H1 (cell line): ENCODE results near the gene GOLGA8G.
"Not testable (repeated sequence)": the region's sequence is repeated elsewhere in the genome, so short reads cannot be mapped to it uniquely, and the experiment has no call there.

Experiments used
- MAFK ChIP-seq: IDR thresholded peaks from 2 replicates; pipeline ENCODE4 v1.6.1; 2012; ENCODE audit warnings: low read depth, mild to moderate bottlenecking, improper control_type of control experiment, low read length
- RFX5 ChIP-seq: IDR thresholded peaks from 2 replicates; pipeline ENCODE4 v1.6.1; 2011; ENCODE audit warnings: low read depth, low read length, improper control_type of control experiment, borderline replicate concordance
- TF ChIP-seq, protein P1 (sequence below): IDR thresholded peaks from 2 replicates; pipeline ENCODE4 v1.6.1; 2012; ENCODE audit warnings: inconsistent platforms

DNA sequence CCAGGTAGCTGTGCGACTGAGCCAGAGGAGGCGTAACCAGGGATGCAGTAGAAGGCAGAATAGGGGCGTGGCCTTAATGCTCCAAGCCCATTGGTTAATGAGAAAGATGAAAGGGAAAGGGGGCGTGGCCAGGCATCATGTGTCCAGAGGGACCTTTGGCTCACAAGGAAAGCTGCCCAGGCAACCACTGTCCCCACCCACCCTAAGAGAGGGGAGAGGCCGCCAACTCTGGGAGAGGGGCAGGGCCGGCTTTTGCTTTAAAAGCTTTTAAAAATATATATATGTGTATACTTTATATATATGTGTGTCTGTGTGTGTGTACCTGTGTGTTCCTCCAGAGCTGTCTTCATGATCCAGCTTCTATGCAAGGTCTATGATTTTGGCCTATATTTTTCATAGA is at the start of gene GOLGA8G:
- TF ChIP-seq RFX5, MAFK: not testable (repeated sequence)
- TF ChIP-seq, protein P1, sequence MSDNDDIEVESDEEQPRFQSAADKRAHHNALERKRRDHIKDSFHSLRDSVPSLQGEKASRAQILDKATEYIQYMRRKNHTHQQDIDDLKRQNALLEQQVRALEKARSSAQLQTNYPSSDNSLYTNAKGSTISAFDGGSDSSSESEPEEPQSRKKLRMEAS, result not testable (repeated sequence)
